GM18951 (cell line): ENCODE measurements around the gene ZCCHC24.

ENCODE experiments used
- POLR2A ChIP-seq: IDR thresholded peaks from 4 replicates; pipeline ENCODE4 v1.6.1; 2011; ENCODE audit warnings: mild to moderate bottlenecking; ENCODE audit not compliant: insufficient read length, insufficient read depth; ENCODE audit errors: extremely low read depth
- in situ Hi-C: fragments of 300-500 bp; cut with MboI; formaldehyde crosslinking; loops from one replicate; pipeline ENCODE4 v1.12.0; 2022; ENCODE audit warnings: low sequenced_read_pairs, mixed read lengths, inconsistent platforms; ENCODE audit not compliant: unreplicated experiment

Gene ZCCHC24

DNA sequence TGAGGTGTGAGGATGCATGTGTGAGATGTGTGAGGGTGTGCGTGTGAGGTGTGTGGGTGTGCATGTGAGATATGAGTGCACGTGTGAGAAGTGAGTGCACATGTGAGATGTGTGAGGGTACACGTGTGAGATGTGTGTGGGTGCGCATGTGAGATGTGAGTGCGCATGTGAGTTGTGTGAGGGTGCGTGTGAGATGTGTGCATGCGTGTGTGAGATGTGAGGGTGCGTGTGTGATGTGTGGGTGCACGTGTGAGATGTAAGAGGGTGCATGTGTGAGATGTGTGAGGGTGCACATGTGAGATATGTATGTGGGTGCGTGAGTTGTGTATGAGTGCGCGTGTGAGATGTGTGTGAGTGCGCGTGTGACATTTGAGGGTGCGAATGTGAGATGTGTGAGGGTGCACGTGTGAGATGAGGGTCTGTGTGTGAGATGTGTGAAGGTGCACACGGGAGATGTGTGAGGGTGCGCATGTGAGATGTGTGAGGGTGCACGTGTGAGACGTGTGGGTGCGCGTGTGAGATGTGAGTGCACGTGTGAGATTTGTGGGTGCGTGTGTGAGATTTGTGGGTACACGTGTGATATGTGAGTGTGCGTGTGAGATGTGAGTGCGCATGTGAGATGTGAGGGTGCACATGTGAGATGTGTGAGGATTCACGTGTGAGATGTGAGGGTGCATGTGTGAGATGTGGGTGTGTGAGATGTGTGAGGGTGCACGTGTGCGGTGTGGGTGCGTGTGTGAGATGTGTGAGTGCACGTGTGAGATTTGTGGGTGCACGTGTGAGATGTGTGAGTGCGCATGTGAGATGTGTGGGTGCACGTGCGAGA lies 67.7 kb downstream of the ZCCHC24 start:
- TF ChIP-seq POLR2A: no peak
- in situ Hi-C loops: no loop called here

DNA sequence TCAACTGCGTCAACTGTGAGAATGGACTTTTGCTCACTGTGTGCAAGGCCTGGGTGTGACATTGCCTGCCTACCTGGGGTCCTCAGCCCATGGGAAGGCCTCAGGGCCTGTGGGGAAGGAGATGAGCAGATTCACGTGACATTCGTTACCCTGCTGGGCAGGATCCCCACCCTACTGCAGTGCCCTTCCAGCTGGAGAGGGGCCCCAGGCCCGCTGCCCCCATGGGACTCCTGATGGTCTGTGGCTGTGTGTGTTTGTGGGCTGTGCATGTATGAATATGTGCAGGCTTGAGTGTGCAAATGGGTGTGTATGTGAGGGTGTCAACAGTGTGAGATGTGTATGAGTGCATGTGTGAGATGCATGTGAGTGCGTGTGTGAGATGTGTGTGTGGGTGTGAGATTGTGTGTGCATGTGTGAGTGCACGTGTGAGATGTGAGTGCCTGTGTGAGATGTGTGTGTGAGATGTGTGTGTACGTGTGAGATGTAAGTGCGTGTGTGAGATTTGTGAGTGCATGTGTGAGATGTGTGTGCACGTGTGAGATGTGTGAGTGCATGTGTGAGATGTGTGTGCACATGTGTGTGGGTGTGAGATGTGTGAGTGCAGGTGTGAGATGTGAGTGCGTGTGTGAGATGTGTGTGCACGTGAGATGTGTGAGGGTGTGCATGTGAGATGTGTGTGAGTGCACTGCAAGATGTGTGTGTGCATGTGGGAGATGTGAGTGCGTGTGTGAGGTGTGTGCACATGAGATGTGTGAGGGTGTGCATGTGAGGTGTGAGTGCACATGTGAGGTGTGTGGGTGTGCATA lies 68.5 kb downstream of the ZCCHC24 start:
- in situ Hi-C loops: no loop called here
- no peak for TF ChIP-seq POLR2A

DNA sequence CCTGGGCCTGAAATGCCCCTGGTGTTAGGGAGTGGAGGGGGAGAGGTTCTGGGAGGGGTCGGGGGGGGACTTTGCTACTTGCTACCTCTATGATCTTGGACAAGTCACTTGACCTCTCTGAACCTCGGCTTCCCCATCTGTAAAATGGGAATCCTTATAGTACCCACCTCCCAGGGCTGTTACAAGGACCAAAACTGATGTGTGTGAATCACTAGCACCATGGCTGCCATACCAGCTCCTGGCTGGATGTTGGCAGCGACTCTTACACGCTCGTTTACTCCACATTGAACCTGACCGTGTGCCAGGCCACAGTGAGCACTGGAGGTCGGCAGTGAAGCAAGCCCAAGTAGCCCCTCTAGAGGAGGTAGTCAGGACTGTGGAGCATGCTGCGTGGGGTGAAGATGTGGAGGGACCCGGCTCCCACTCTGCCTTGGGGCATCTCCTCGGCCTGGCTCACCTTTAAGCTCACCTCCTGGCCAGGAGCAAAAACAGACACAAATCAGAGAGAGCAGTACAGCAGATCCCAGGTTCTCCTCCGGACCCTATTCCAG lies 69.3 kb downstream of the ZCCHC24 start:
- TF ChIP-seq POLR2A: no peak
- in situ Hi-C loops: no loop called here

GRCh38 chr10:79375321-79376077 lies 69.9 kb downstream of the ZCCHC24 start:
- TF ChIP-seq POLR2A: no peak
- in situ Hi-C loops: no loop called here

GRCh38 chr10:79374312-79375191 lies 70.9 kb downstream of the ZCCHC24 start:
- in situ Hi-C loops: no loop called here
- no peak for TF ChIP-seq POLR2A

- no peak for TF ChIP-seq POLR2A
- in situ Hi-C loops: no loop called here
Observed at GRCh38 chr10:79372871-79373270, 72.6 kb downstream of the ZCCHC24 start.

GRCh38 chr10:79367426-79368189 lies 77.8 kb downstream of the ZCCHC24 start:
- TF ChIP-seq POLR2A: no peak
- in situ Hi-C loops: no loop called here

GRCh38 chr10:79361726-79362397 lies 83.6 kb downstream of the ZCCHC24 start:
- in situ Hi-C loops: no loop called here
- TF ChIP-seq POLR2A: no peak

- in situ Hi-C loops: no loop called here
- no peak for TF ChIP-seq POLR2A
Observed at GRCh38 chr10:79360499-79361342, 84.7 kb downstream of the ZCCHC24 start.

- in situ Hi-C loops: no loop called here
- no peak for TF ChIP-seq POLR2A
Observed at GRCh38 chr10:79359816-79360498, 85.5 kb downstream of the ZCCHC24 start.

DNA sequence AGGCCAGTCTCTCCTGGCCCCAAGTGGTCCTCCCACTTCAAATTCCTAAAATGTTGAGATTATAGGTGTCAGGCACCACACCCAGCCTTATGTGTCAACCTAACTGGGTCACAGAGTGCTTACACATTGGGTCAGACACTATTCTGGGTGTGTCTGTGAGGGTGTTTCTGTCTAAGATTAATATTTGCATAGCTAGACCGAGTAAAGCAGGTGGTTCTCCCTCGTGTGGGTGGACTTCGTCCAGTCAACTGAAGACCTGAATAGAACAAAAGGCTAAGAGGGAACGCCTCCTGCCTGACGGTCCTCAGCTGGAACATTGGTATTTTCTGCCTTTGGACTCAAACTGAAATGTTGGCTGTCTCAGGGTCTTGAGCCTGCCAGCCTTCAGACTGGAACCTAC lies 86.6 kb downstream of the ZCCHC24 start:
- TF ChIP-seq POLR2A: no peak

More for the DNA sequence above, 86.6 kb downstream of the ZCCHC24 start:
- in situ Hi-C loops: no loop called here
